ENCODE results near the gene ARHGAP26.

ARHGAP26 gene

DNA sequence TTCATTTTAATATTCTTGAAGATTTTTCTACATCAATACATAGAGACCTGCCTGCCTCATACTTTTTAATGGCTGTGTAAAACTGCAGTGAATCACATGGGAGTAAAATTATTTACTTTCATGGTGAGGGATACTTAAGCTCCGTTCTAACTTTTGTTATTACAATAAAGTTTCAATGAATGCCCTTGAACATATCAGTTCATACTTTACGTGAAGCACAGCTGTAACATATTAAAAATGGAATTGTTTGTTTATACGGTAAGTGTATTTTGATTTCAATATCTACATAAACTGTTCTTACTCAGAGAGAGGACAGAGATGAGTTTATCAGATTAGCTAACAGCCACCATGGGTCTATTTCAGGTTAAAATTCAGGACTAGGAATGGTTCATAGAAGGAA is 478.2 kb downstream of the ARHGAP26 start:
- DNase-seq (ENCODE audit: low read depth): peak; percentile 54

DNA sequence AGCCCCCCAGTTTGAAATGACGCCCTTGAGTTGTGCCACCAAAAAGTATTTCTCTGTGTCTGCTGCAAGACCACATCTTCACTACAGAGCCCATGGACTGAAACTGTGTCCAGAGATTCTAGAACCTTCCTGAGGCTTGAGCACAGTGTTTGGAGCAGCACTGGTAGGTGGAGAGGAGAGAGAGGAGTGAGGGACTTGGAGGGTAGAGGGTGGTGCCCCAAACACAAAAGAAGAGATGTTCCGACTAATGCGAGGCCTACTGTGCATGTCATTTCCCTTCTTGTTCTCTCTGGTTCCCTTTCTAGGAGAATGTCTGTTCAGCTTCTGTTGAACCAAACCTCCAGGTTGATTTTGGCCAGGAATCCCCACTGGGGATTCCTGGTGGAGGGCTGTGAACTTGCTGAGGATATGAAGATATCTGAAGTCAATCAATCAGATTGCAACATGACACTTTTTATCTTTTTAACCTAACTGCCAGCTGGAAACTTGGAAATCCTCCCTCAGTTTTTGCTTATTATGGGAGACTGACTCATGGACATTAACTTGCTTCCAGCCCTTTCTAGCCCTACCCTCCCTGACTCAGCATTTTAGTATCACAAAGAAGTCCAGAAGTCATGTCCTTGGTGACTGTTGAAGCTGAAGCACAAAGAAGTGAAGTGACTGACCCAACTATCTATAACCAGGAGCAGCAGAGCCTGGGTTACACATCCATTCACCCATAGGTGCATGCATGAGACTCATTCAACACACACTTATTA is 478.8 kb downstream of the ARHGAP26 start:
- DNase-seq (ENCODE audit: low read depth): peak; percentile 70

DNA sequence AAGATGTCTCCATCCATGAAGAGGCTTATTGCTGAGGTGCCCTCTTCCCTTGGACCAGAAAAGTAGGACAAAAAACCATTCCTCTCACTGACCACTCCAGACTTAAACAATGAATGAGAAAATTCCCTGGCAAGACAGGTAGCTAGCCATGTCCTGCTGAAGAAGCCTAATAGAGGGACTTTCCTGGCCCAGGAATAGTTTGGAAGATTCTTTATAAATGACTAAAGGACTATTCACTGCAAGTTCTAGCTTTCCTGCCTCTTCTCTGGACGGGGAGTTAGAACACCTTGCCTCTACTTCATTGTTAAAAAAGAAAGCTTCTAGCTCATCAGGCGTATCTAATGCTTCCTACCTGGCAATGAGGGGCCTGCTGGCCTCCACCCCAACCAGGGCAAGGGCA is 479.7 kb downstream of the ARHGAP26 start:
- no peak for DNase-seq (ENCODE audit: low read depth)

DNA sequence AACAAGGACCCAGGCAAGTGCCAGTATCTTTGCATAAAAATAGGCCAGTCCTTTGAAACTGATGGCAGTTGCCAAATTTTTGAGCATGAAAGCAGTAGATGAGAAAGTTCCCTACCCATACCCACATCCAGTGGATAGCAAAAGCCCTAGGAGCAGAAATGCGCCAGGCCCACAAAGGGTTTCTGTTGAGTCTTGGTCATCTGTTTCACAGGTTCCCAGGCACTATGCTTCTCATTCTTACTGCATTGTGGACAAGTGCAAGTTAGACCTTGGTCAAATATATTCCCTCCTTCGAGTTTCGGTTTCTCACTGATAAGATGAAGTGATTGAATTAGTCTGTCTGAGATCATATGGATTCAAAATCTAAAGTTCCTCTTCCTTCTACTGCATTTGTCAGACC is 481.0 kb downstream of the ARHGAP26 start:
- DNase-seq (ENCODE audit: low read depth): no peak

DNA sequence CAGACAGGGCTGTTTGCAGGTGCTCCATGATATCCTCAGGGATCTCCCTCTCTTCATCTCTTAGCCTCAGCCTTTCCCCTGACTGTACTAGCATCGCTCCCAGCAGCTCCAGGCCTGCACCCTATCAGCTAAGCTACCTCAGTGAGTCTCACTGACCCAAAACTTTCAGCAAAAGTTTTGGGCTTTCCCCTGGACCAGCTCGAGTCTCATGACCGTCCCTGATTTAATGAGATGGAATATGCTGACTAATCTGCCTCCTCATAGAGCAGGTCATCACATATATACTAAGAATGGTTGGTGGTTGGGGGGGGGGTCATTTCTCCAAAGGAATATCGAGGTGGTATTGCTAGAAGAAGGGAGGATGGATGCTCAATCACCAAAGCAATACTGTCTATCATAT is 481.8 kb downstream of the ARHGAP26 start:
- DNase-seq (ENCODE audit: low read depth): no peak

DNA sequence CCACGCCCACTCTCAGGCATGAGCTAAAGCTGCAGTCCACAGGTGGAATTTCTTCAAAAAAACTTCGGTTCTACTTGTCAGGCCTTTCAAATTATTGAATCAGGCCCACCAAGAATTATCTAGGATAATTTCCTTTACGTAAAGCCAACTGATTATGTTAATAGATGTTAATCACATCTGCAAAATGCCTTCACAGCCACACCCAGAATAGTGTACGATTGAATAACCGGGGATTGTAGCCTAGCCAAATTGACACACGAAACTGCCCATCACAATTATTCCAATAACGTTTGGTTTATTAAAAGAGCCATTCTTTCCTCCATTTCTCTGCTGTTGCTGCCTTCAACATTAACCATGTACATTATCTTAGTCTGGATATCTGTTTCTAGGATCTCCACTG is 484.6 kb downstream of the ARHGAP26 start:
- no peak for DNase-seq (ENCODE audit: low read depth)

DNA sequence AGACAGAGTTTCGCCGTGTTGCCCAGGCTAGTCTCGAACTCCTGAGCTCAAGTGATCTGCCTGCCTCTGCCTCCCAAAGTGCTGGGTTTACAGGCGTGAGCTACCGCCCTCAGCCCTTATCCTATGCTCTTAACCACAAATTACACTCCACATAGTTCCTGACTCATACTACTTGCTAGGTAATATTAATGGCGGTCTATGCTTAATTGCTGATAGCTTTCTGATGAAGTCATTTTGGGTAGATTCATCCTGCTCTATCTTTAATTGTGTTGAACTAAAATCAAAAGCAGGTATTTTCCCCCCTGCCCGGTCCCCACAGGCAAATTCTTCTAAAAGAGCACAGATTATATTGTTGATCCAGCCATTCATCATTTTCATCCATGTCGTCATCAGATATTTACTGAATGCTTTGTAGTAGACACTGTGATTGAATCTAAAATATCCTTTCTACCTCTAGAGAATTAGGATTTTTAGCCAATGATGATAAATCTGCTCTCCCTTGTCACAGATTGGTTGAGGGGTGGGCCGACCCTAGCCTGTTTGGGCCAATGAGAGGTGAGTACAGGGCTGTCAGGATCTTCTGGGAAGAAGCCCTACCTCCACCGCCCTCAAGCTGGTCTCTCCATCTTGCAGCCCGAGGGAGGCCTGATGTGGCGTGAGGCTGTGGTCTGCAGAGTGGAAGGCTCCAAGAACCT is 488.5 kb downstream of the ARHGAP26 start:
- DNase-seq (ENCODE audit: low read depth): no peak

DNA sequence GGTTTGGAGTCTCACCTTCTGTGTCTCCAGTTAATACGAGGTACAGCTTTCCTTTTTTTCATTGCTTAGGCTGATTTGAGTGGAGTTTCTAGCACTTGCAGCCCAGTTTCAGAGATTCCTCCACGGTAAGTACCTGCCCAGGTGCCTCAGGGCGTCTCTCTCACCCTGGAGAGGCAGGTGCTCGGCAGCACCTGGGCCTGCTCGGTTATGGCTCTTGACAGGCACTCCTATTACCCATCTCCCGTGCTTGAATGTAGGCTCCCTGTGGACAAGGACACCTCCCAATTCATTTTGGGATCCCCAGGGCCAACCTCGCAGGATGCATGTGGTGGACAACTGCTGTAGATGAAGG is 489.1 kb downstream of the ARHGAP26 start:
- no peak for DNase-seq (ENCODE audit: low read depth)

DNA sequence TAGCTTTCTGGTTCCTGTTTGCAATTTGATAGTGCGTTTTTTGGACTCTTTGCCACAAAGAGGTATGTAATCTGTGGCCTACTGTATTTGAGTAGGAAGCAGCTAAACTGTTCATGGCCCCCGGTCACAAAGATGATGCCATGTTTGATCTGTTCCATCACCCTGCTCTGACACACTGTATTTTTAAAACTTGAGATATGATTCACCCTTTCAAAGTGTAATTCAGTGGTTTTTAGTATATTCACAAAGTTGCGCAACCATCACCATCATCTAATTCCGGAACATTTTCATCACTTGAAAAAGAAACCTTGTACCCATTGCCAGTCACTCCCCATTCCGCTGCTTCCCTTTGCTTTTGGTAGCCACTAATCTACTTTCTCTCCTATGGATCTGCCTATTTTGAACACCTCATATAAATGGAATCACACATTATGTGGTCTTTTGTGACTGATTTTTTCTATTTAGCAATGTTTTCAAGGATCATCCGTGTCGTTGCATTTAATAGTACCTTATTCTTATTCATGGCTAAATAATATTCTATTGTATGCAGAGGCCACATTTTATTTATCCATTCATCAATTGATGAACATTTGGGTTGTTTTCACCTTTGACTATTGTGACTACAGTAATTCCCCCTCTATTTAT is 491.7 kb downstream of the ARHGAP26 start:
- DNase-seq (ENCODE audit: low read depth): peak; percentile 75

DNA sequence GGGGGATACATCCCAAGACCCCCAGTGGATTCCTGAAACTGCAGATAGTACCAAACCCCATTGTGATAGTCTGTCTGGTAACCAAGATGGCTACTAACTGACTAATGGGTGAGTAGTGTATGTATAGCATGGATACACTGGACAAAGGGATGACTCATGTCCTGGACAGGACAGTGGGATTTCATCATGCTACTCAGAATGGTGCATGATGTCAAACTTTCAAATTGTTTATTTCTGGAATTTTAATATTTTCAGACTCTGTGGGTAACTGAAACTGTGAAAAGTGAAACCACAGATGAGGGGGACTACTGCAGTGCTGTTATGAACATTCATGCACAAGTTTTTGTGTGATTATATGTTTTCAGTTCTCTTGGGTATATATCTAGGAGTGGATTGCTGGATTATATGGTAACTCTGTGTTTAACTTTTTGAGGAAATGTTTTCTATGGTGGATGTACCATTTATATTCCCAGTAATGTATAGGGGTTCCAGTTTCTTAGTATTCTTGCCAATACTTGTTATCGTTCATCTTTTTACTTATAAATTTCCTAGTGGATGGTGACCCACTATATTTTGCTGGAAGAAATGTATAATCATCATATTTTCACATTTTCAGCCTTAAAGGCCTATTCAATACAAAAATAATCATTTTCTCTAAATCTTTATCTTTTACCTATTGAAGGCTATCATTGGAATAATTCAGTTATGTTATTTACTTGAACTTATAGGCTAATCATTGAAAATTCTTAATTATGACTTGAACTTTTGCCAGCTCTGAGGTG is 492.4 kb downstream of the ARHGAP26 start:
- DNase-seq (ENCODE audit: low read depth): peak; percentile 89

DNA sequence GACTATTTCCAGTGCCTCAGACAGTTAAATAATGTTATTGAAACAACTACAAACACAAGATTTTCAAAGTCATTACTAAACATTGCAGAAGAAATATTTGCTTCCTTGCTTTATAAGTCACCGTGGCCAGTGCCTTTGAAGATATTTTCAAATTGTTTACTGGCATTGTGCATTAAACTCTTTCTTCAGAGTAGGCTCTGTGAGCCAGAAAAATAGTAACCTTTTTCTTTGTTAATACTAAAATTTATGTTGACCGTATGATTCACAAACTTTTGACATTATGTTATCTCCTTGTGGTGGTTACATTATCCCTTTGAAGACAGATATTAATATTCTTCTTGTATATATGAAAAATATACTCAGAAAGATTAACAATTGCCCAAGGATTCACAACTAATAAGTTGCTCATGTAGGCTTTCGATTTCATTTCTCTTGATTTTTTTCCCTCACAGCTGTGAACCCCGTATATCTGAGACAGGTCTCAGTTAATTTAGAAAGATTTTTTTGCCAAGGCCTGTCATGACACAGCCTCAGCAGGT is 493.2 kb downstream of the ARHGAP26 start:
- no peak for DNase-seq (ENCODE audit: low read depth)

DNA sequence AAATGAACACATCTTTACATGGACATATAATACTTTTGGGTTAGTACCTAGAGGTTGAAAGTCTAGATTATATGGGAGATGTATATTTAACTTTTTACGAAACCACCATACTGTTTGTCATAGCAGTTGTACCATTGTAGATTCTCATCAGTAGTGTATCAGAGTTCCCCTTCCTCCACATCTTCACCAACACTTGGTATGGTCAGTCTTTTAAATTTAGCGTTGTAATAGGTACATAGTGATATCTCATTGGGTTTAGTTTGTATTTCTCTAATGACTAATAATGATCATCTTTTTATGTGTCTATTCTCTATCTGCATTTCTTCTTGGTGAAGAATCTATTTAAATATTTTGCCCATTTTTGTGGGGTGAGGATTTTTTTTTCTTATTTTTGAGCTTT is 495.8 kb downstream of the ARHGAP26 start:
- no peak for DNase-seq (ENCODE audit: low read depth)

DNA sequence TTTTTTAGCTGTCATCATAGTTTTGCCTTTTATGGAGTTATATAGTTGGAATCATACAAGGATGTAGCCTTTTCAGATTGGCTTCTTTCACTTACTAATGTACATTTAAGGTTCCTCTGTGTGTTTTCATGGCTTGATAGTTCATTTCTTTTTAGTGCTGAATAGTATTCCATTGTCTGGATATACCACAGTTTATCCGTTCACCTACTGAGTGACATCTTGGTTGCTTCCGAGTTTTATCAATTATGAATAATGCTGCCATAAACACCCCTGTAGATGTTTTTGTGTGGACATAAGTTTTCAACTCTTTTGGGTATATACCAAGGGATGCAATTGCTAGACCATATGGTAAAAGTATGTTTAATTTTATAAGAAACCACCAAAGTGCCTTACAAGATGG is 497.0 kb downstream of the ARHGAP26 start:
- DNase-seq (ENCODE audit: low read depth): no peak

DNA sequence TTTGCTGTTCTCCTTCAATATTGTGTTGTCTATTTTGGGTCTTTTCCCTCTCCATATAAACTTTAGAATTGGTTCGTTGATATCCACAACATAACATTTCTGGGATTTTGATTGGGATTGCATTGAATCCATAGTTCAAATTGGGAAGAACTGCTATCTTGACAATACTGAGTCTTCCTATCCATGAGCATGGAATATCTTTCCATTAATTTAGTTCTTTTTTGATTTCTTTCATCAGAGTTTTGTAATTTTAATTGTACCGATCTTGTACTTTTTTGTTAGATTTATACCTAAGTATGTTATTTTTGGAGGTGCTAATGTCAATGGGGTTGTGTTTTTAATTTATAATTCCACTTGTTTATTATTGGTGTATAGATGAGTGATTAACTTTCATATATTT is 498.2 kb downstream of the ARHGAP26 start:
- no peak for DNase-seq (ENCODE audit: low read depth)

DNA sequence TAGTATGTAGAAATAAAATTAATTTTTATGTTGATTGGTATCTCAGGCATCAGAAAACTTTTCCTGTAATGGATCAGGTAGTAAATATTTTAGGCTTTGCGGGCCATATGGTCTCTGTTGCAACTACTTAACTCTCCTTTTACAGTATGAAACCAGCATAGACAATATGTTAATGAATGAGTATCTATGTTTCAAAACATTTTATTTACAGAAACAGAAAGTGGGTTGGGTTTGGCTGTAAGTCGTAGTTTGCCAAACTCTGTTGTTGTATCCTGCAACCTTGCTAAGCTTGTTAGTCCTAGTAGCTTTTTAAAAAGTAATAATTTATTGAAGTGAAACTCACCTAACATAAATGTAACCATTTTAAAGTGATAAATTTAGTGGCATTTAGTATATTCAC is 501.3 kb downstream of the ARHGAP26 start:
- DNase-seq (ENCODE audit: low read depth): no peak

DNA sequence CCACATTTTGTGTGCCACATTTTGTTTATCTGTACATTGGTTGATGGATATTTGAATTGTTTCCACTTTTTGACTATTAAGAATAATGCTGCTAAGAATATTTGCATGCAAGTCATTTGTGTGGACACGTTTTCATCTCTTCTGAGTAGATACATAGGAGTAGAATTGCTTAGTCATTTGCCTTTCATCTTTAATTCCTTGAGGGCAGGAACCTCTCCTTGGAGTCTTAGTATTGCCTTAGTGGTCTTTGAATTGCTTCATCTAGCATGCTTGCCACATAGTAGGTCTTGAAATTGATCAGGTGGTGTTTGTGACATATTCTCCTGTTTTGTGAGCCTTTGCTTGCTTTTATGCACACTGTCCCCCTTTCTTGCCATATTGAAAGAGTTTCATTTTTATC is 504.8 kb downstream of the ARHGAP26 start:
- DNase-seq (ENCODE audit: low read depth): no peak

DNA sequence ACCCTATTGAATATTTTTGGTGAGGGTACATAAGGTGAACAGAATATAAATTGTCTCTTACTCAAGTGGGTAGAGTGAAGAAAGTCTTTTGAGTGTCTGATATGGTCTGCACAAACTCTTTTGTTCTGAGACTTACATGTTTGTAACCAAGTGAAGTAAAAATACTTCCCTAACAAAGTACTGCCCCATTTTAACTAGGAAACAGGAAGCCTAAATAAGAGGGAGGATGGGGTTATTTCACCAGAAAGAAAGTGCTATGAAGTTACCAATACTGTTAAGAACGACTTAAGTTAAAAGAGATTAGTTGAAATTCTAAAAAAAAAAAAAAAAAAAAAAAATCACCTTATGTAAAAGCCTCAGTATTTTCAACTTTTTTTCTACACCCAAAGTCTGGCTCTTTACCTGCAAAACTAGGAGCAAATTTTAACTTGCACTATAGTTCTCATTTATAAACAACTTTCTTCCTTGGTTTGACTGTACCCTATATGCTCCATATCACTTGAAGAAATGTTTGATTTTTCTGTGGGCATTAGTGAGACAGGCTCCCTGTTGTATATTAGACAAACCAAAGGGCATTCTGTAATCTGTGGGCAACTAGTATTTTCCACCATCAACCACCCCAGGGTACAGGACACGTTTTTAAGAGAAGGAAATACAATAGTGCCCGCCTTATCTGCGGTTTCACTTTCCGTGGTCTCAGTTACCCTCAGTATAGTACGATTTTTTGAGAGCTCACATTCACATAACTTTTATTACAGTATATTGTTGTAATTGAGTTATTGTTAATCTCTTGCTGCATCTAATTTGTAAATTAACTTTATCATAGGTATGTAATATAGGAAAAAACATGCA is 505.6 kb downstream of the ARHGAP26 start:
- DNase-seq (ENCODE audit: low read depth): no peak

DNA sequence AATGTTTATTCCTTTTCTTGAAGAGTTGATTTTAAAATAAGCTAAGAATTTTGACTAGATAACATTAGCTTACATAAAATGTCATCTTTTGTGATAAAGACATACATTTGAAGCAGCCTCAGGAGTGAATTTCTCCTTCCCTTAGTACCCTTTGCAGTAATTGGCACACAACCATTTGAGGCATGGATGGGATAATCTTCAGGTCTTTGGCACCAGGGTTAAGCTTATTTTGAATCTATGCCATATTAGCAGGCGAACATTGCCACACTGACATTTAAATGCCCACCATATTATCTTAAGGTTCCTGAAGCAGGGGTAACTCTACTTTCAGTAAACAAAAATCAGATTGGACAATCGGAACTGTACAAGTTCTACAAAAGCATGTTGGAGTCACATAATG is 507.4 kb downstream of the ARHGAP26 start:
- DNase-seq (ENCODE audit: low read depth): no peak

All from fibroblast of gingiva (primary cell).